AG04450 (cell line): ENCODE data around the gene DGKG. TPM values are rescaled to one million over a fixed set of nuclear protein-coding genes. Genes with fewer than 3 reads are reported as not detected.

Experiments used
- CTCF ChIA-PET: fragments of 300-600, 350-600 bp; formaldehyde crosslinking; extraction: SDS; loops from one replicate; lab custom pipeline; 2022; ENCODE audit warnings: antibody characterized with exemption, inconsistent platforms; lab: Charles Lee
- POLR2A ChIA-PET: fragments of 350-600 bp; formaldehyde crosslinking; extraction: SDS; loops from one replicate; lab custom pipeline; 2021; ENCODE audit warnings: antibody characterized with exemption, inconsistent platforms; lab: Yijun Ruan, JAX
- DNase-seq: peaks from one replicate; pipeline ENCODE4 v3.0.0-alpha.2; 2011; ENCODE audit warnings: low read depth, low spot score
- H3K27ac ChIP-seq: one replicate; pipeline ENCODE4 v1.5.1; 2012; ENCODE audit warnings: low read depth, low read length, control low read depth
- H3K27me3 ChIP-seq: one replicate; pipeline ENCODE4 v1.6.0; 2012; ENCODE audit warnings: low read length; ENCODE audit not compliant: control insufficient read depth, insufficient read depth
- H3K4me3 ChIP-seq: 2 replicates; pipeline ENCODE4 v1.5.1; 2011; ENCODE audit warnings: mild to moderate bottlenecking, low read depth, low read length, control low read depth
- H3K9me3 ChIP-seq: 2 replicates; pipeline ENCODE4 v1.5.1; 2012; ENCODE audit warnings: low read length; ENCODE audit not compliant: control insufficient read depth, insufficient read depth
- CTCF ChIP-seq: IDR thresholded peaks from 2 replicates; pipeline ENCODE4 v1.5.1; 2011; ENCODE audit warnings: low read depth, low read length, control low read depth, inconsistent platforms
- polyA plus RNA-seq: library from polyadenylated mRNA; depleted of rRNA; stranded (reverse); fragments of >200 nt; gene quantifications from 2 replicates; pipeline ENCODE4 v1.2.3, GENCODE V29; 2011

The DGKG gene
- polyA plus RNA-seq, 1 experiment: 5.1 TPM

DNA sequence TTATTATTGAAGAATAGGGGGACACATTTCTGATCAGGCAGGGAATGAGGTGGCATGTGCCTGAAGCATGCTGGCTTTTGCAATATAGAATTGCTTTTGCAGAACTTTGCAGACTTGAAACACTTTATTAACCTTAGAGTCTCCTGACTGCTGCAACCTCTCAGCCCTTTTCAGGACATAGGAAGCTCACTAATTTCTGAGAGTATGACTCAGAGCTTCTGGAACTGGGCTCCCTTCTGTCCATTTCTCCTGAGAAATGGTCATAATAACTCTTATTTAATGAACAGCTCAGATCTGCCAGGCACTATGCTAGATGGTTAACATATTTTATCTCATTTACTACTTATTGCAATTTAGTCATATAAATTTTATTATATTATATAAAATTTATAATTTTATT is 38.6 kb upstream of the DGKG start:
- no peak for TF ChIP-seq CTCF
- Histone ChIP-seq H3K9me3 (no peaks in the 10 kb centered on the region), H3K27me3 (no peaks in the 10 kb centered on the region), H3K27ac (no peak overlapping the region), H3K4me3 (no peak overlapping the region)
- CTCF ChIA-PET: no interaction called here
- DNase-seq: no peak
- POLR2A ChIA-PET: no interaction called here

DNA sequence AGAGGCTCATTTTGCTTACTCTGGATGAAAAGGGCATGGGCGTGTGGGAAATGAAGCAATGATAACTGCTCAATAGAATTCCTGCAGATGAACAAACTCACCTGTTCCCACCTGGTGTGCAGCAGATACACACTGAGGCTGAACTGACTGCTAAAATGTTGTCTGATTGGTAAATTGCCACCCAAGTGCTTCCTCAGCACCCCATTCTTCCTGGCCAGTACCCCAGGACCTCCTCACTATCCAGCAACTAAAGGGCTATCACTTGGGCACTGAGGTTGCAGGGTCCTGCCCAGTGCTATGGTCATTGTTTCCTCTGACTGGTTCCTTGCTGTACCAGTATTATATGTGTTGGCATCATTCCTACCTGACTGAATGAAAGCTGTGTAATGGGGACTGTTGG is 38.0 kb upstream of the DGKG start:
- H3K9me3 ChIP-seq: no peaks in the 10 kb centered on the region
- ChIA-PET CTCF (no interaction called here), POLR2A (no interaction called here)
- TF ChIP-seq CTCF: no peak
- no peaks in the 10 kb centered on the region for H3K27me3 ChIP-seq
- no peak overlapping the region for H3K4me3 ChIP-seq
- DNase-seq: no peak
- peak overlapping the region; percentile 11 for H3K27ac ChIP-seq

DNA sequence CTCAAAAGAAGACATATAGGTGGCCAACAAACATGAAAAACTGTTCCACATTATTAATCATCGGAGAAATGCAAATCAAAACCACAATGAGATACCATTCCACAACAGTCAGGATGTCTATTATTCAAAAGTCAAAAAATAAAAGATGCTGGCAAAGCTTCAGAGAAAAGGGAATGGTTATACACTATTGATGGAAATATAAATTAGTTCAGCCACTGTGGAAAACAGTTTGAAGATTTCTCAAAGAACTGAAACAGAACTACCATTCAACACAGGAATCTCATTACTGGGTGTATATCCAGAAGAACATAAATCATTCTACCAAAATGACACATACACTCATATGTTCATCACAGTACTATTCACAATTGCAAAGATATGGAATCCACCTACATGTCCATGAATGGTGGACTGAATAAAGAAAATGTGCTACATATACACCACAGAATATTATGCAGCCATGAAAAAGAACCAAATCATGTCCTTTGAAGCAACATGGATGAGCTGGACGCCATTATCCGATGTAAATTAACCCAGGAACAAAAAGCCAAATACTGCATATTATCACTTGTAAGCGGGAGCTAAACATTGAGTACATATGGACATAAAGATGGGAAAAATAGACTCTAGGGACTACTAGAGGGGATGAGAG is 32.7 kb upstream of the DGKG start:
- DNase-seq: no peak
- Histone ChIP-seq H3K27ac (no peak overlapping the region), H3K4me3 (no peak overlapping the region), H3K9me3 (no peaks in the 10 kb centered on the region), H3K27me3 (no peaks in the 10 kb centered on the region)
- no peak for TF ChIP-seq CTCF
- POLR2A ChIA-PET: no interaction called here
- CTCF ChIA-PET: no interaction called here

- POLR2A ChIA-PET: no interaction called here
- Histone ChIP-seq H3K4me3 (no peak overlapping the region), H3K27me3 (no peaks in the 10 kb centered on the region), H3K27ac (no peak overlapping the region), H3K9me3 (no peaks in the 10 kb centered on the region)
- TF ChIP-seq CTCF: no peak
- CTCF ChIA-PET: no interaction called here
- no peak for DNase-seq
Measured at GRCh38 chr3:186386883-186387560, 25.0 kb upstream of the DGKG start.

DNA sequence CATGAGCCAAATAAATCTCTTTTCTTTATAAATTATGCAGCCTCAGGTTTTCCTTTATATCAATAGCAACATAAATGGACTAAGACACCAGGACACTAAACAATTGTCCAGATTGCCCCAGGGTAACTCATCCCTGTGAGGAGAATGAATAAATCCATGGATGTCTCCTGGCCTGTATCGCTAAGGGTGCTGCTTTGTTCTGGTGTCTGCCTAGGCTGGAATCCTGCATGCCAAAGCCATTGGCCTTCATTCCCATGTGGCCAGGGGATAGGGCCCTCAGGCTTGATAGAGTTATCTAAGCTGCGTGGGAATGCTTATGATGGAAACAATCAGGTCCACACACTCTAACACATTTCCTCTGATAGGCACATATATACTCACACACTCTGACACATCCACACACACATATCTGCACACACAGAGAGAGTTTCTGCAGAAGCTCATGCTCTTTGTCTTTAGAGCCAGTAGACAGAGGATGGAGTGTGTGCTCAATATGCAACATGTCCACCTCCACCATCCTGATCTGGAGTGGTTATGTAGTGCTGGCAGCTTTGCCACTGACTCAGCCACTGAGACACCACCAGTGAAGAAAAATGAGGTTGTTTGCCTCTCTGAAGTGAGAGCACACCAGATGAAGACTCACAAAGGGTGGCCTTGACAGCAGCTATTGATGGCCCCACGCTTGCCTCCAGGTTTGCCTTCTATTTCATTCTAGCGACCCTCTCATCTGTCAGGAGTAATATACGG is 24.0 kb upstream of the DGKG start:
- H3K4me3 ChIP-seq: no peak overlapping the region
- H3K9me3 ChIP-seq: no peaks in the 10 kb centered on the region
- no peak overlapping the region for H3K27ac ChIP-seq
- H3K27me3 ChIP-seq: no peaks in the 10 kb centered on the region
- TF ChIP-seq CTCF: no peak
- DNase-seq: no peak
- CTCF ChIA-PET: no interaction called here
- POLR2A ChIA-PET: no interaction called here
